Pancreas (tissue), 10 donors: ENCODE results near the gene LRRTM3. TPM values are rescaled to one million over a fixed set of nuclear protein-coding genes. Genes with fewer than 3 reads are reported as not detected.

Experiments used
- ATAC-seq, 4 donors: fragments of 200-7000 bp; cut with Tn5 transposase; one replicate each; pipeline versions ENCODE4 v1.8.0 to v1.9.1; 2020; ENCODE audit warnings: mild to moderate bottlenecking in 4 of 4, moderate library complexity in 4 of 4
- DNase-seq, 6 donors: peaks; one replicate each; pipeline ENCODE4 v3.0.0-alpha.2; 2020
- FAIRE-seq: peaks from 2 replicates; lab custom pipeline; 2012; peaks lifted over from hg19 to GRCh38; lab: Jason Lieb, UNC
- H3K27ac ChIP-seq, 4 donors: fragments of 200-600 bp; sonication (generic); 1 replicate in 3 of 4; 2 replicates in 1 of 4; pipeline versions ENCODE4 v1.5.0 to v1.8.0; 2020
- H3K27me3 ChIP-seq, 4 donors: fragments of 200-600 bp; one replicate each; pipeline ENCODE4 v1.8.0; 2021
- H3K36me3 ChIP-seq, 3 donors: fragments of 200-600 bp; sonication (generic) in 1 of 3; one replicate each; pipeline versions ENCODE4 v1.5.0 to v1.8.0; 2020 to 2021
- H3K4me1 ChIP-seq, 3 donors: fragments of 200-600 bp; one replicate each; pipeline ENCODE4 v1.8.0; 2021
- H3K4me3 ChIP-seq, 4 donors: fragments of 200-600 bp; sonication (generic) in 2 of 4; one replicate each; pipeline versions ENCODE4 v1.5.0 to v1.8.0; 2020 to 2021
- H3K9me3 ChIP-seq, 4 donors: fragments of 200-600 bp; one replicate each; pipeline ENCODE4 v1.8.0; 2021
- WGBS, 2 donors: extraction: QIAGEN DNeasy Blood & Tissue Kit; methylation state at CpG; one replicate each; pipeline ENCODE4 v1.1.7; 2013; 5-methylcytosine and 5-hydroxymethylcytosine counted together
- intact Hi-C, 3 donors: fragments of 100-400 bp; cut with DNase I; formaldehyde crosslinking; loops; one replicate each; pipeline versions ENCODE4 v1.11.1 to v1.14.2; 2022
- polyA plus RNA-seq, 2 donors: library from polyadenylated mRNA; stranded (reverse); fragments of 200-250 nt; gene quantifications; one replicate each; pipeline ENCODE4 v1.2.3, GENCODE V29; 2013
- total RNA-seq, 6 donors: library from RNA; stranded (reverse); fragmentation: NEBNext Ultra II Directional in 4 of 6; extraction: Animal tissue kit (Norgen Biotek cat#: 25700) in 4 of 6; gene quantifications; one replicate each; pipeline versions ENCODE4 v1.2.1 to v1.2.4, GENCODE V29; 2021 to 2023
- TF ChIP-seq, protein P1 (sequence below), 4 donors: fragments of 200-600 bp; sonication (generic) in 3 of 4; IDR thresholded peaks; one replicate each; pipeline versions ENCODE4 v1.5.0 to v1.8.0; 2021; ENCODE audit warnings: antibody characterized with exemption in 4 of 4
- donor health status: healthy with polysubstance abuse.
- donor health status: DM: no; HTN: no; CAD: no; lungs with moderate emphysema.
- donor health status: DM: no; HTN: no; CAD: no.
- donor health status: control.
- donor health status: control.
- donor health status: Bipolar disorder and iron deficiency.
- donor health status: DM: yes; HTN: yes; CAD: no.
- donor health status: DM: no; HTN: no; CAD: no.
- donor health status: DM: no; HTN: no; CAD: no.
- donor health status: DM: yes; HTN: yes; CAD: no.

The LRRTM3 gene
- total and polyA plus RNA-seq, 8 donors = 0.25 to 2.5 (median 0.72) TPM

- 38% methylated on average over 1 of the region's 1 CpG for WGBS, 2 donors
- H3K4me3 ChIP-seq = no peak overlapping the region
- ATAC-seq = peak in 1 of 4 donors; percentile 38
Measured at GRCh38 chr10:67115972-67116371, 190.1 kb downstream of the LRRTM3 start.

GRCh38 chr10:67119651-67120050, 193.8 kb downstream of the LRRTM3 start:
- FAIRE-seq (no peak), ATAC-seq (no peak), DNase-seq (no peak)
- H3K9me3 ChIP-seq = no peaks in the 10 kb centered on the region
- H3K36me3 ChIP-seq = no peaks in the 10 kb centered on the region
- H3K27me3 ChIP-seq = no peaks in the 10 kb centered on the region
- H3K4me3 ChIP-seq = no peak overlapping the region
- peaks cover 0 to 2% (median 0%) of the 10 kb centered on the region in 3 donors for H3K4me1 ChIP-seq
- TF ChIP-seq, protein P1, sequence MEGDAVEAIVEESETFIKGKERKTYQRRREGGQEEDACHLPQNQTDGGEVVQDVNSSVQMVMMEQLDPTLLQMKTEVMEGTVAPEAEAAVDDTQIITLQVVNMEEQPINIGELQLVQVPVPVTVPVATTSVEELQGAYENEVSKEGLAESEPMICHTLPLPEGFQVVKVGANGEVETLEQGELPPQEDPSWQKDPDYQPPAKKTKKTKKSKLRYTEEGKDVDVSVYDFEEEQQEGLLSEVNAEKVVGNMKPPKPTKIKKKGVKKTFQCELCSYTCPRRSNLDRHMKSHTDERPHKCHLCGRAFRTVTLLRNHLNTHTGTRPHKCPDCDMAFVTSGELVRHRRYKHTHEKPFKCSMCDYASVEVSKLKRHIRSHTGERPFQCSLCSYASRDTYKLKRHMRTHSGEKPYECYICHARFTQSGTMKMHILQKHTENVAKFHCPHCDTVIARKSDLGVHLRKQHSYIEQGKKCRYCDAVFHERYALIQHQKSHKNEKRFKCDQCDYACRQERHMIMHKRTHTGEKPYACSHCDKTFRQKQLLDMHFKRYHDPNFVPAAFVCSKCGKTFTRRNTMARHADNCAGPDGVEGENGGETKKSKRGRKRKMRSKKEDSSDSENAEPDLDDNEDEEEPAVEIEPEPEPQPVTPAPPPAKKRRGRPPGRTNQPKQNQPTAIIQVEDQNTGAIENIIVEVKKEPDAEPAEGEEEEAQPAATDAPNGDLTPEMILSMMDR (IDR thresholded peaks at IDR 0.05) = no peak
- intact Hi-C loops = no loop called here
- H3K27ac ChIP-seq = no peak overlapping the region
- 42 to 49% methylated on average over 1 of the region's 1 CpG for WGBS, 2 donors

More at GRCh38 chr10:67115972-67116371, 190.1 kb downstream of the LRRTM3 start:
- Histone ChIP-seq H3K4me1 (peaks cover 0 to 2% (median 0%) of the 10 kb centered on the region in 3 donors), H3K27ac (no peak overlapping the region), H3K36me3 (no peaks in the 10 kb centered on the region), H3K9me3 (no peaks in the 10 kb centered on the region), H3K27me3 (no peaks in the 10 kb centered on the region)
- DNase-seq = no peak
- intact Hi-C loops = no loop called here
- TF ChIP-seq, protein P1 (IDR thresholded peaks at IDR 0.05) = no peak
- FAIRE-seq = no peak

DNA sequence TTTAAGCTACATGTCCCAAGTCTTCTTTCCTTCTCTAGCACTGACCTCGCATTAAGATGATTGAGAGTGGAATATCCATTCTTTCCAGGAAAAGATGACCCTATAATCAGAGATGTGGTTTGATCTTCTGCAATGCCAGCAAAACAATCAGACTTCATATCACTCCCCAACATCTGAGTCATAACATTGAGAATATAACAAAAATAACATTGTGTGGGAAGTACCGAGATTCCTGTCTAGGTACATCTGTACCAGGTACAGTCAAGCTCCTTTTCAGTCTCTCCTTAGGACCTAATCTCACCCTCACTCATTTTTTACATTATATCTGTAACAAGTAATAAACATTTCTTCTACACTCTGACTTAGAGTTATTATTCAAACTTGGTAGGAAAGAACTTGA, 201.6 kb downstream of the LRRTM3 start:
- 84 to 89% methylated on average over 2 of the region's 2 CpGs for WGBS, 2 donors
- no peaks in the 10 kb centered on the region for H3K27me3 ChIP-seq
- H3K4me3 ChIP-seq = no peak overlapping the region
- intact Hi-C loops = no loop called here
- H3K9me3 ChIP-seq = no peaks in the 10 kb centered on the region
- DNase-seq (no peak), ATAC-seq (no peak), FAIRE-seq (no peak)
- TF ChIP-seq, protein P1 (IDR thresholded peaks at IDR 0.05) = no peak
- H3K36me3 ChIP-seq = no peaks in the 10 kb centered on the region
- H3K27ac ChIP-seq = no peak overlapping the region
- H3K4me1 ChIP-seq = no peaks in the 10 kb centered on the region

DNA sequence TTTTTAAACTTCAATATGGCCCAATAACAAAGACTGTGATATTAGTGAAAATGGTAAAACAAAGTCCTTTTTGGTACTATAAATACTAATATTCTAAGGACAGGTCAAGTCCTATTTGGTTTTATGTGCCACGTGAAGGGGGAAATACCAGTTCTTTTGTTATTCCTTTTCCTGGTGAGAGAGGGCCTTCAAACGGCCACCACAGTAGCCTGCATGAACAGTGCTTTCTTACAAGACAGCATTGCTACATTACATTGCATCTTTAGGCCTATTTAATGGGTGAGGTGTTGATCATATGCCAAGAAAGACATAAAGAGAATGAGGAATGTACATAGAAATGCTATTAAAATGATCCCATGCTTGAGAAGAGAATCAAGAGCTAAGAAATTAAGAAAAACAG, 214.8 kb downstream of the LRRTM3 start:
- Histone ChIP-seq H3K9me3 (no peaks in the 10 kb centered on the region), H3K36me3 (no peaks in the 10 kb centered on the region), H3K4me1 (no peaks in the 10 kb centered on the region), H3K27ac (no peak overlapping the region), H3K4me3 (no peak overlapping the region), H3K27me3 (no peaks in the 10 kb centered on the region)
- intact Hi-C loops = no loop called here
- FAIRE-seq (no peak), DNase-seq (no peak), ATAC-seq (no peak)
- WGBS, 2 donors = 54 to 63% methylated on average over 2 of the region's 2 CpGs
- TF ChIP-seq, protein P1 (IDR thresholded peaks at IDR 0.05) = no peak

GRCh38 chr10:67141300-67141699, 215.5 kb downstream of the LRRTM3 start:
- Histone ChIP-seq H3K27me3 (no peaks in the 10 kb centered on the region), H3K36me3 (no peaks in the 10 kb centered on the region), H3K9me3 (no peaks in the 10 kb centered on the region), H3K4me1 (no peaks in the 10 kb centered on the region), H3K27ac (no peak overlapping the region), H3K4me3 (no peak overlapping the region)
- TF ChIP-seq, protein P1 (IDR thresholded peaks at IDR 0.05) = no peak
- 78 to 80% methylated on average over 6 of the region's 6 CpGs for WGBS, 2 donors
- intact Hi-C loops = no loop called here
- DNase-seq = no peak
- no peak for ATAC-seq
- FAIRE-seq = no peak
